HG02642 (cell line): ENCODE measurements around the gene OR5C1.

Experiments used
- ATAC-seq: cut with Tn5 transposase; IDR thresholded peaks from one replicate; pipeline ENCODE4 v1.9.1; 2021; ENCODE audit warnings: mild to moderate bottlenecking; ENCODE audit not compliant: unreplicated experiment, poor library complexity

Gene OR5C1

GRCh38 chr9:122788831-122789230 is at the start of gene OR5C1:
Gene OR5C1 (plus strand): TSS chr9:122788933. CDS start chr9:122788933, 0 bp downstream.
- no peak for ATAC-seq

DNA sequence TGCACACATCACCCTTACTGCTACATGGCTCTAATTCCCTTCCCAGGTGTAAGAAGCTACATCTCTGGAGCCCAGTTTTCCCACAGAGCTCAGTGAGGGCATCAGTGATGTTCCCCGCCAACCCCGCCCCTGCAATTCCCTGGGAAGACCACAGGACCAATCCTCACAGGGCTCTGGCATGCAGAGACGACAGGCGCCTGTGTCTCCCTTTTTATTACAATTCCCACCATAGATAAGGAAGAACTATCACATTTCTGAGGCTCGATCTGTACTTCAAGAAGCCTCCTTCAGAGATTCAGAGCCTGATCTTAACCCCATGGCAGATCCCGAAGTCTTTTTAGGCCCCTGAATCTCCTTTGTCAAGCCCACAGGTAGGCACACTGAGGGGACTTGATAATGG is 46.7 kb upstream of the OR5C1 start, which contains the start of gene OR1L6:
Gene OR1L6 (plus strand): TSS at position 301 of the 400 bp plus-strand sequence. CDS start 7,545 bp downstream, outside the sequence.
- no peak for ATAC-seq

DNA sequence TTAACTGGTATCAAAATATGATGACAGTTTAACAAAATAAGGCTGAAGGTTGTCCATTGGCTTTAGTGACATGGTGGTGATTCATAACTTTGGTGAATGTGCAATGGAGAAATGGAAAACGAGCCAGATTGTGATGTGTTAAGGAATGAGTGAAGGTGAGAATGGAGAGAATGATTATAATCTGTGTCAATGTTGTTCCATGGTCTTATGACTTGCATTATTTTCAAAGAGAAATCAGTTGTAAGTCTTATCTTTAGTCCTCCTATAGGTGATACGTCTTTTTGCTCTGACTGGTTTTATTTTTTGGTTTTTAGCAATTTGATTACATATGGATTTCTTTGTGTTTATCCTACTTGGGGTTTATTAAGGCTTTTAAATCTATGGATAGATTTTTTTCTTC is 33.9 kb upstream of the OR5C1 start:
- no peak for ATAC-seq

GRCh38 chr9:122767817-122768216 is 20.9 kb upstream of the OR5C1 start:
- ATAC-seq: no peak

DNA sequence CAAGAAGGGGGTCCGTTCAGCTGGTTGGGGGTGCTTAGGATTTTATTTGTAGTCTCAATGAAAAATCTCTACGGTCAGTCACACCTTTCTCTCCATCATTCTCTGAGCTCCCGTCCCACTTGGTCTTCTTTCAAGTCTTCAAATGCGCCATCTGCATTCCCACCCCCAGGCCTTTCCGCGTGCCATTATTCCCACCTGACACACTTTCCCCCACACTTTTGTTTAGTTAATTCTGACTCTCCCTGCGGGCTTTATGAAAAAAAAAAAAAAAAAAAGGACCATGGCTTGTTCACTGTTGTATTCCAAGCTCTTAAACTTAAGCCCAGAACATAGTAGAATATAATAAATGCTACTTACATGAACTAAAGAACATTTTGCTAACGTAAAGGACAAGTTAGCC is 11.7 kb upstream of the OR5C1 start:
- ATAC-seq: no peak

- ATAC-seq: no peak
Observed at GRCh38 chr9:122777935-122778627, 10.7 kb upstream of the OR5C1 start.

DNA sequence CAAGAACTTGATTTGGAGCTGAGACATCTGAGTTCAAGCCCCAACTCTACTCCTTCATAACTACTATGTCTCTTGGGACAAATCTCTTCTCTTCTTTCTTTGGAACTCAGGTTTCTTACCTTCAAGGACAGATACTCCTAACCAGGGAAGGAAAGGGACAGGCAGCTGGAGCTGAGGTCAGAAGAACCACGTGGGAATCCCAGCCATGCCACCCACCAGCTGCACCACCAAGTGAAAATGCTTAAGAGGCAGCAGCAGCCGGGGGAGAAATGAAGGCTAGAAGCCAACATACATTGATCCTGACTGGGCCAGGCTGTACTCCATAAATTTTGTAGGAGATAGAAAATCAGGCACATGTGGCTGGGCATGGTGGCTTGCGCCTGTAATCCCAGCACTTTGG is 9.6 kb upstream of the OR5C1 start:
- no peak for ATAC-seq

- ATAC-seq: no peak
Observed at GRCh38 chr9:122780026-122780425, 8.7 kb upstream of the OR5C1 start.

DNA sequence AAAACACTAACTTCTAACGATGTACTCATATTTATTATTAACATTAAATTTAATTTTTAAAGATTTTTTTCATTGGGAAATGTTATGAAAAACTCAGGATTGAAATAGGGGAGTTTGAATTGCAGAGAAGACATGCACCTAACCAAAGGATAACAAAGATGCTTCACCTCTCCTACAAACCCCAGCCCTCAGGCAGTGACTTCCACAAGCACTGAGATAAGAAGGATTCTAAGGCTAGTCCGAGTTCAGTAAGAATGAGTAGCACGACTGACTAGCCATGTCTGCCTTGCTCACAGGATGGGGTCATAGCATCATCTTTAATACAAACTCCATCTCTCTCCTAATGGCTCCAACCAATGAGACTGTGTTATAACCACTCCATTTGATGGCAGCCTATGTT is 7.1 kb upstream of the OR5C1 start:
- no peak for ATAC-seq

GRCh38 chr9:122785269-122785668 is 3.5 kb upstream of the OR5C1 start:
- no peak for ATAC-seq

DNA sequence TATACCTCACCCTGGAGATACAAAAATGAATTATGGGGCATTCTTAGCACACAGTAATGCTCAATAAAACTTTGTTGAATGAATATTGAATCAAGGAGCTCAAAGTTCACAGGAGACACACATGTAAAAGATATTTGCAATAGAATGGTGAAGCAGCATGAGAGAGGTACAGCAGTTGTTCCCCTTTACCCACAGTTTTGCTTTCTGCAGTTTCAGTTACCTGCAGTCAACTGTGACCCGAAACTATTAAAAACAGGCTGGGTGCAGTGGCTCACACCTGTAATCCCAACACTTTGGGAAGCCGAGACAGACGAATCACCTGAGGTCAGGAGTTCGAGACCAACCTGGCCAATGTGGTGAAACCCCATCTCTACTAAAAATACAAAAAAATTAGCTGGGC is 2.4 kb upstream of the OR5C1 start:
- no peak for ATAC-seq

- ATAC-seq: no peak
Observed at GRCh38 chr9:122789256-122790046, 718 bp downstream of the OR5C1 start.

DNA sequence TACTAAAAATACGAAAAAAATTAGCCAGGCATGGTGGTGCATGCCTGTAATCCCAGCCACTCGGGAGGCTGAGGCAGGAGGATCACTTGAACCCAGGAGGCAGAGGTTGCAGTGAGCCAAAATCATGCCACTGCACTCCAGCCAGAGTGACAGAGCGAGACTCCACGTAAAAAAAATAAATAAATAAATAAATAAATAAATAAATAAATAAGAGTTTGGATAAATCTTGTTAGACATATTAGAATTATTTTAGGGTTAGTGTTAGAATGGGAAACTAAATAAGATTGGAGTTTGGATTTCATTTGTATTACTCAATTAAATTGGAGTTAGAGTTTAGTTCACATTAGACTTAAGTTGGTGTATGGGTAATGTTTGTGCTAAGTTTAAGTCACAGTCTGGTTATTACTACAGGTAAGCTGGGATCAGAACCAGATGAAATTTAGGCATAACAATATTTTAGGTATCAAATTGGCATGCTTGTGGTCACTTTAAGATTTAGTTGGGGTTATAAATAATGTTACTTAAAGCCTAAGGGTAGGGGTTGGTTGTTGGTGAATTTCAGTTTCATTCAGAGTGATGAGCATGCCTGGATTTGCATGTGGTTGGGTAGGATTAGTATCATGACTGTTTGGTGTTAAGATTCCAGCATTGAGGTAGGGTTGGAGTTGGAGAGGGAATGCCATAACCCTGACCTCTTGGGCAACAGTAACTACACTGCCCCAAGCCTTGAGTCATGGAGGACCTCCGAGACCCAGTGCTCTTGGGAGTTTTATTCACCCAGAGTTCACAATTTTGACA is 3.3 kb downstream of the OR5C1 start:
- ATAC-seq: no peak

GRCh38 chr9:122797316-122798063 is 8.8 kb downstream of the OR5C1 start:
- no peak for ATAC-seq

- ATAC-seq: no peak
Observed at GRCh38 chr9:122800066-122801060, 11.6 kb downstream of the OR5C1 start, which contains the start of gene OR1K1. Gene OR1K1 (plus strand): TSS chr9:122800123. CDS start chr9:122800123, 0 bp downstream.

DNA sequence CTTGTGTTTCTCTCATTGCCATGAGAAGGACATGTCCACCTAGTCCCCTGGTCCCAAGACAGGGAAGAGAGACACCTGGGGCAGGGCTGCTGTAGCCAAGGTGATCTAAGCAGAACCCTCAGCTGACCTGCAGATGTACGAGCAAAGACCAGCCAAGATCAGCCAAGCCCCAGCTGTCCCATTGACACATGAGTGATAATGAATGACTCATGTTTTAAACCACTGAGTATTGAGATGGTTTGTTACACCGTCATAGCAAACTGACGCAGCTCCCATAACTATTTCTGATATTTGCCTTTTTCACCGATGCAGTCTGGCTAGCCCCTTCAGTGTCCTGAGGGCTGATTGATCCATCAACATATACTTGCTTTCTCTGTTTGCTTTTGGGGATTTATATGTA is 17.9 kb downstream of the OR5C1 start:
- ATAC-seq: no peak

DNA sequence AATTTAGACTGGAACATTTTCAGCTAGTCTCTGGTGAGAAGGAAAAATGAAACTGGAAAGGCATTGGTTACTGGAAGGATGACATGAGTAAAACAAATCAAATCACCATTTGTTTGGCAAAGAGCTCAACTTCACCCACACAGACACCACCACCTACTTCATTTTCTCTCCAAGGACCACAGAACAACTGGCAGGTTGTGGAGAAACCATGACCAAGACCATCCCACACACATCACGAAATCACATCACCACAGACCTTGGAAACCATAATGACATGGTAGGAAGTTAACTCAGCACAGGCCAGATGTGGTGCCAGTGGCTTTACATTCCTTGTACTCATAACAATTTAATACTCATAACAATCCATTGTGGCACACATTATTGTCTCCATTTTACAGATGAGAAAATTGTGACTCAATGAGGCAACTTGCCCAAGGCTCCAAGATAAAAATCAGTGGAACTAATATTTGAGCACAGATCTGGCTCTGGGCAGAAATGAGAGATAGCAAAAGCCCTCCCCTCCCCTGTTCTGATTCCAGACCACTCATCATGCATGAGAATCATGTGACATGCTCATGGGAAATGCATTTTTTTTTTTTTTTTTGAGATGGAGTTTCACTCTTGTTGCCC is 18.7 kb downstream of the OR5C1 start:
- ATAC-seq: no peak

GRCh38 chr9:122808141-122808540 is 19.4 kb downstream of the OR5C1 start:
- ATAC-seq: no peak
